Measurements from ENCODE around the gene CD207.

DNA sequence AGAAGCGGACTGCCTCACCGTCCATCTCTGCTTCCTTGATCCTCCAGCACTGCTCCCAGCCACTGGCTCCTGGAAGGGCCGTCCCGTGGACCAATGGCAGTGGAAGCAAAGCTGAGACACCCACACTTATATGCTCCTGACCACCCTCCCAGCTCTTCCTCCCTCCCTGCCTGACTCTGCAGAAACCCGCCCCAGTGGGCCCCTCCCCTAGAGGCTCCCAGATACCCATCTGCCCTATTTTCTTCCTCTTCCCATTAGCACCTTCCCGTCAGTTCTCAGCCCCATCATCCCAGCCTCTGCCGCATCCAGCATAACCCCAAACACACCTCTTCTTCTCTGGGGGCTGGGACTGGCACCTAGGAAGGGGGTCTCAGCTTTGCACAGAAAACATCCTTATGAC is 15.1 kb downstream of the CD207 start, which contains the start of gene CLEC4F:
- TF ChIP-seq CTCF (IDR thresholded peaks at IDR 0.05), result no peak
- no peak for TF ChIP-seq POLR2A (IDR thresholded peaks at IDR 0.05)
- no peak for TF ChIP-seq POLR2AphosphoS5 (IDR thresholded peaks at IDR 0.05)

Measured in breast epithelium (tissue), 3 donors.